RWPE2 (cell line): ENCODE results near the gene SYNPR.

Experiments used
- ATAC-seq: fragments of 200-7000 bp; cut with Tn5 transposase; 3 replicates; pipeline ENCODE4 v1.9.1; 2021; ENCODE audit warnings: low read depth
- DNase-seq: peaks from one replicate; pipeline ENCODE4 v3.0.0-alpha.2; 2020; ENCODE audit warnings: low spot score
- H3K27ac ChIP-seq: fragments of 450-650 bp; 2 replicates; pipeline ENCODE4 v1.5.1; 2017; ENCODE audit warnings: mild to moderate bottlenecking; ENCODE audit not compliant: poor library complexity, severe bottlenecking
- H3K27me3 ChIP-seq: fragments of 250-450 bp; sonication (Bioruptor Pico); 2 replicates; pipeline ENCODE4 v1.5.1; 2021; ENCODE audit warnings: mild to moderate bottlenecking, moderate library complexity; ENCODE audit not compliant: insufficient read depth, poor library complexity, severe bottlenecking
- H3K36me3 ChIP-seq: fragments of 250-450 bp; sonication (Bioruptor Pico); 2 replicates; pipeline ENCODE4 v1.5.1; 2020; ENCODE audit warnings: low read depth, mild to moderate bottlenecking, moderate library complexity
- H3K4me1 ChIP-seq: fragments of 250-450 bp; sonication (Bioruptor Pico); 2 replicates; pipeline ENCODE4 v1.5.1; 2021; ENCODE audit warnings: mild to moderate bottlenecking, moderate library complexity; ENCODE audit not compliant: insufficient read depth, poor library complexity, severe bottlenecking
- H3K4me3 ChIP-seq: fragments of 250-450 bp; sonication (Bioruptor Pico); 2 replicates; pipeline ENCODE4 v1.5.1; 2021; ENCODE audit warnings: mild to moderate bottlenecking, moderate library complexity; ENCODE audit not compliant: severe bottlenecking
- H3K9me3 ChIP-seq: fragments of 250-450 bp; sonication (Bioruptor Pico); 2 replicates; pipeline ENCODE4 v1.5.1; 2021; ENCODE audit warnings: mild to moderate bottlenecking, moderate library complexity; ENCODE audit not compliant: severe bottlenecking
- TF ChIP-seq, protein P1 (sequence below): fragments of 450-650 bp; IDR thresholded peaks from one replicate; pipeline ENCODE4 v1.5.1; 2017; ENCODE audit warnings: mild to moderate bottlenecking, moderate library complexity; ENCODE audit not compliant: poor library complexity, severe bottlenecking

SYNPR gene

GRCh38 chr3:63413523-63413922, 135.4 kb downstream of the SYNPR start:
- TF ChIP-seq, protein P1, sequence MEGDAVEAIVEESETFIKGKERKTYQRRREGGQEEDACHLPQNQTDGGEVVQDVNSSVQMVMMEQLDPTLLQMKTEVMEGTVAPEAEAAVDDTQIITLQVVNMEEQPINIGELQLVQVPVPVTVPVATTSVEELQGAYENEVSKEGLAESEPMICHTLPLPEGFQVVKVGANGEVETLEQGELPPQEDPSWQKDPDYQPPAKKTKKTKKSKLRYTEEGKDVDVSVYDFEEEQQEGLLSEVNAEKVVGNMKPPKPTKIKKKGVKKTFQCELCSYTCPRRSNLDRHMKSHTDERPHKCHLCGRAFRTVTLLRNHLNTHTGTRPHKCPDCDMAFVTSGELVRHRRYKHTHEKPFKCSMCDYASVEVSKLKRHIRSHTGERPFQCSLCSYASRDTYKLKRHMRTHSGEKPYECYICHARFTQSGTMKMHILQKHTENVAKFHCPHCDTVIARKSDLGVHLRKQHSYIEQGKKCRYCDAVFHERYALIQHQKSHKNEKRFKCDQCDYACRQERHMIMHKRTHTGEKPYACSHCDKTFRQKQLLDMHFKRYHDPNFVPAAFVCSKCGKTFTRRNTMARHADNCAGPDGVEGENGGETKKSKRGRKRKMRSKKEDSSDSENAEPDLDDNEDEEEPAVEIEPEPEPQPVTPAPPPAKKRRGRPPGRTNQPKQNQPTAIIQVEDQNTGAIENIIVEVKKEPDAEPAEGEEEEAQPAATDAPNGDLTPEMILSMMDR, result no peak
- H3K4me1 ChIP-seq, result no peaks in the 10 kb centered on the region
- no peak overlapping the region for H3K4me3 ChIP-seq
- ATAC-seq, result no peak
- H3K9me3 ChIP-seq, result no peaks in the 10 kb centered on the region
- peaks cover 8% of the 10 kb centered on the region for H3K27me3 ChIP-seq
- H3K27ac ChIP-seq, result no peak overlapping the region
- DNase-seq, result no peak
- no peaks in the 10 kb centered on the region for H3K36me3 ChIP-seq

DNA sequence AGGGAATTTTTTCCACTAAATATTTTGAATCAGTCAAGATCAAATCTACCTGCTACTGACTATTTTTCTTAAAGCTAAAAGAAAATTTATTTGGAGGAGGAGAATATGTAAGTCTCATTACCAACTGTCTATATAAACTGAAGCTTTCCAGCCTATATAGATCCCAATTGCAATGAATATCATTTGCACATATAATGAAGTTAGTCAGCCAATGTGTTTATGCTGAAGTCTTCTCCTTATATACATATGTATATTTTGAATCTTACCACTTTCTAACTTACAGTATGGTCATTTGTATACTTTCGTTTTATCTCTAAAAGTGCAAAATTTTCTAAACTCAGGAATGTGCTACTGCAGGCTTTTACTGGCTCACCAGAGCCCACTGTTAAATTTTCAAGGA, 136.5 kb downstream of the SYNPR start:
- no peaks in the 10 kb centered on the region for H3K36me3 ChIP-seq
- no peak overlapping the region for H3K27ac ChIP-seq
- TF ChIP-seq, protein P1, result no peak
- DNase-seq (no peak), ATAC-seq (no peak)
- no peaks in the 10 kb centered on the region for H3K4me1 ChIP-seq
- peaks cover 8% of the 10 kb centered on the region for H3K27me3 ChIP-seq
- no peaks in the 10 kb centered on the region for H3K9me3 ChIP-seq
- H3K4me3 ChIP-seq, result no peak overlapping the region

DNA sequence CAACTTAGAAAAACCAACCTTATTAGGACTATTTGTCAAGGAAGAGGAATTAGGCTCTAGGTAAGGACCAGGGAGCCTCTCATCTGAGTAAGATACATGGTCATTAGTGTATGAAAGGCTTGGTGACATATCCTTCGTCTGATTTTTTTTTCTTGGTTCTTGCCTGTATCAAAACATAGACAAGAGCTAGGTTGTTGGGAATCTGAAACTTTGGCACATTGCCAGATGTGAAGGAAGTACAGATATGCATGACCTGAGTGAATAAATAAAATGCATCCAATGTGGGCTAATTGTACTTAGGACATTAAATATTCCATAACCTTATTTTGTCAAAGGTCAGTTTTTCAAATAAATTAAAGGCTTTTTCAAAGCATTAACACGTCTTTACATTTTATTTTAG, 151.8 kb downstream of the SYNPR start:
- Histone ChIP-seq H3K27me3 (peaks cover 11% of the 10 kb centered on the region), H3K27ac (no peak overlapping the region), H3K9me3 (no peaks in the 10 kb centered on the region), H3K4me3 (no peak overlapping the region), H3K36me3 (no peaks in the 10 kb centered on the region), H3K4me1 (no peaks in the 10 kb centered on the region)
- no peak for DNase-seq
- no peak for ATAC-seq
- TF ChIP-seq, protein P1, result no peak

DNA sequence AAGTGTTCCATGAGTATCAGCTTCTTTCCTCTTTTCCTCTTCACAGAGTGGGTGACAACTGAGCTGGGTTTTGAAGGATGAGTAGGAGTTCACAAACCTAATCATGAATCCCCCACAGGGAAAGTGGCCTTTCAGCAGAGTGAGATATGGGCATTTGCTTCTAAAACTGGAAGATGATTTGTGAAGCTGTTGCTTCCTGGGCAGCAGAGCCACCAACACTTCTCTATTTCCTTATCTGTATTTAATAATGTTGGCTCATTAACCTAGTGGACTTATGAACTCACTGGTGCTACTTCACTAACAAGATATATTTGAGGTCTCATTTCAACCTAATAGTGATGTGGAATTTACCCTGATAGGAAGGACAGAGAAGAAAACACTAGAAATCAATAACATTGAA, 152.8 kb downstream of the SYNPR start:
- TF ChIP-seq, protein P1, result no peak
- DNase-seq, result no peak
- Histone ChIP-seq H3K9me3 (no peaks in the 10 kb centered on the region), H3K36me3 (no peaks in the 10 kb centered on the region), H3K27ac (no peak overlapping the region), H3K4me3 (no peak overlapping the region), H3K4me1 (no peaks in the 10 kb centered on the region), H3K27me3 (peaks cover 15% of the 10 kb centered on the region)
- ATAC-seq, result no peak

- Histone ChIP-seq H3K27ac (no peak overlapping the region), H3K9me3 (no peaks in the 10 kb centered on the region), H3K4me1 (no peaks in the 10 kb centered on the region), H3K27me3 (peaks cover 25% of the 10 kb centered on the region), H3K36me3 (no peaks in the 10 kb centered on the region), H3K4me3 (no peak overlapping the region)
- TF ChIP-seq, protein P1, result no peak
- DNase-seq (no peak), ATAC-seq (no peak)
Measured at GRCh38 chr3:63437858-63438257, 159.8 kb downstream of the SYNPR start.
